Hepatocyte (in vitro differentiated cells): ENCODE measurements around the gene CEP85. TPM values are rescaled to one million over a fixed set of nuclear protein-coding genes. Genes with fewer than 3 reads are reported as not detected.

Experiments used
- DNase-seq: peaks from one replicate; pipeline ENCODE4 v3.0.0-alpha.2; 2016; ENCODE audit warnings: low spot score
- H2AFZ ChIP-seq: fragments of 200-600 bp; sonication (generic); 2 replicates; pipeline ENCODE4 v1.6.0; 2016; ENCODE audit warnings: antibody characterized with exemption, mild to moderate bottlenecking
- H3K27ac ChIP-seq: fragments of 200-600 bp; sonication (generic); 2 replicates; pipeline ENCODE4 v1.5.1; 2016; ENCODE audit warnings: mild to moderate bottlenecking
- H3K27me3 ChIP-seq: fragments of 200-600 bp; sonication (generic); 2 replicates; pipeline ENCODE4 v1.6.1; 2016
- H3K36me3 ChIP-seq: fragments of 200-600 bp; sonication (generic); replicated peaks from 2 replicates; pipeline ENCODE4 v1.5.1; 2016; ENCODE audit warnings: low read depth; ENCODE audit not compliant: insufficient read depth
- H3K4me1 ChIP-seq: fragments of 200-600 bp; sonication (generic); 2 replicates; pipeline ENCODE4 v1.5.1; 2016; ENCODE audit warnings: mild to moderate bottlenecking, moderate library complexity; ENCODE audit not compliant: insufficient read depth
- H3K4me2 ChIP-seq: fragments of 200-600 bp; sonication (generic); 2 replicates; pipeline ENCODE4 v1.6.0; 2016
- H3K4me3 ChIP-seq: fragments of 200-600 bp; sonication (generic); 2 replicates; pipeline ENCODE4 v1.5.1; 2016; ENCODE audit warnings: mild to moderate bottlenecking
- H3K79me2 ChIP-seq: fragments of 200-600 bp; sonication (generic); 2 replicates; pipeline ENCODE4 v1.6.0; 2017; ENCODE audit warnings: mild to moderate bottlenecking
- H3K9me2 ChIP-seq: fragments of 200-600 bp; sonication (generic); replicated peaks from 2 replicates; pipeline ENCODE4 v1.6.0; 2017; ENCODE audit warnings: mild to moderate bottlenecking; ENCODE audit not compliant: insufficient read depth
- H3K9me3 ChIP-seq: fragments of 200-600 bp; sonication (generic); 2 replicates; pipeline ENCODE4 v1.5.1; 2016; ENCODE audit warnings: low read depth, mild to moderate bottlenecking
- H4K20me1 ChIP-seq: fragments of 200-600 bp; sonication (generic); 2 replicates; pipeline ENCODE4 v1.6.0; 2016; ENCODE audit warnings: mild to moderate bottlenecking; ENCODE audit not compliant: insufficient read depth, poor library complexity, severe bottlenecking
- EZH2 ChIP-seq: fragments of 200-600 bp; sonication (generic); IDR thresholded peaks from 2 replicates; pipeline ENCODE4 v1.6.1; 2016; ENCODE audit warnings: antibody characterized with exemption, mild to moderate bottlenecking, borderline replicate concordance
- EZH2phosphoT487 ChIP-seq: fragments of 200-600 bp; sonication (generic); IDR thresholded peaks from one replicate; pipeline ENCODE4 v1.6.1; 2018; ENCODE audit warnings: antibody characterized with exemption, mild to moderate bottlenecking, low read depth, moderate library complexity; ENCODE audit not compliant: unreplicated experiment, severe bottlenecking
- WGBS: methylation state at CpG from one replicate; pipeline ENCODE4 v1.1.6; 2016; ENCODE audit warnings: low lambda C conversion rate; ENCODE audit errors: missing lambda C conversion rate; 5-methylcytosine and 5-hydroxymethylcytosine counted together
- polyA plus RNA-seq: library from polyadenylated mRNA; unstranded; fragments of >200 nt; fragmentation: Nextera tagmentation; extraction: Ambion mirVana; gene quantifications from 2 replicates; pipeline ENCODE4 v1.2.1, GENCODE V29; 2016
- total RNA-seq: library from RNA; depleted of rRNA; stranded (reverse); fragments of >200 nt; gene quantifications from 2 replicates; pipeline ENCODE4 v1.2.3, GENCODE V29; 2014
- TF ChIP-seq, protein P1 (sequence below): fragments of 200-600 bp; sonication (generic); IDR thresholded peaks from 2 replicates; pipeline ENCODE4 v1.5.1; 2016; ENCODE audit warnings: antibody characterized with exemption, mild to moderate bottlenecking; ENCODE audit not compliant: poor library complexity

CEP85 gene
- total and polyA plus RNA-seq, 2 experiments from 2014 or later = 12.4 to 14.6 TPM

DNA sequence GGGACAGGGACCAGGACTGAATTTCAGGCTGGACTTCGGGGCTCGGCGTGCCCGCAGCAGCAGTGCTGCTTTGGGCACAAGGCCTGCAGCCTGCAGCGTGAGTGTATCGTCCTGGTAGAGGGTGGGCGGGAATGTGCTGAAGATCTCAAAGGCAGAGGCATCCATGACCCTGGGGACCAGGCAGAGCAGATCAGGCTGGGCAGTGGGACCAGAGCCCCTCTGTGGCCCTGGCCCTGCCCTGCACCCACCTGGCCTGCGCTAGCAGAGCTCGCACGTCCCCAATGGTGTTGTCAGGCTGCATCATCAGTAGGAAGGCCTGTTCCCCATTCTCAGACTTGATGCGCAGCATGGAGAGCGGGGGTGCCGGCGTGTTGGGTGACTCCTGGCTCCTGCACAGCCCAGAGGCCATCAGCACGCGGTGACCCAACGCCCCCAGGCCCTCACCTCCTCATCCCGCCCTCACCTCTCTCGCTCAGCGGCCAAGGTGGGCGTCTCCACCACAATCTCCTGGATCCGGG lies 48.5 kb downstream of the CEP85 start:
- 87% methylated on average over 15 of the region's 22 CpGs for WGBS
- H3K4me1 ChIP-seq = peaks cover 44% of the 10 kb centered on the region
- no peaks in the 10 kb centered on the region for H3K9me2 ChIP-seq
- H3K4me2 ChIP-seq = peak overlapping the region; percentile 93
- H4K20me1 ChIP-seq = no peaks in the 10 kb centered on the region
- H3K27me3 ChIP-seq = no peaks in the 10 kb centered on the region
- peaks cover 19% of the 10 kb centered on the region for H3K79me2 ChIP-seq
- TF ChIP-seq, protein P1, sequence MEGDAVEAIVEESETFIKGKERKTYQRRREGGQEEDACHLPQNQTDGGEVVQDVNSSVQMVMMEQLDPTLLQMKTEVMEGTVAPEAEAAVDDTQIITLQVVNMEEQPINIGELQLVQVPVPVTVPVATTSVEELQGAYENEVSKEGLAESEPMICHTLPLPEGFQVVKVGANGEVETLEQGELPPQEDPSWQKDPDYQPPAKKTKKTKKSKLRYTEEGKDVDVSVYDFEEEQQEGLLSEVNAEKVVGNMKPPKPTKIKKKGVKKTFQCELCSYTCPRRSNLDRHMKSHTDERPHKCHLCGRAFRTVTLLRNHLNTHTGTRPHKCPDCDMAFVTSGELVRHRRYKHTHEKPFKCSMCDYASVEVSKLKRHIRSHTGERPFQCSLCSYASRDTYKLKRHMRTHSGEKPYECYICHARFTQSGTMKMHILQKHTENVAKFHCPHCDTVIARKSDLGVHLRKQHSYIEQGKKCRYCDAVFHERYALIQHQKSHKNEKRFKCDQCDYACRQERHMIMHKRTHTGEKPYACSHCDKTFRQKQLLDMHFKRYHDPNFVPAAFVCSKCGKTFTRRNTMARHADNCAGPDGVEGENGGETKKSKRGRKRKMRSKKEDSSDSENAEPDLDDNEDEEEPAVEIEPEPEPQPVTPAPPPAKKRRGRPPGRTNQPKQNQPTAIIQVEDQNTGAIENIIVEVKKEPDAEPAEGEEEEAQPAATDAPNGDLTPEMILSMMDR = no peak
- TF ChIP-seq EZH2phosphoT487 (no peak), EZH2 (no peak)
- H3K36me3 ChIP-seq = no peaks in the 10 kb centered on the region
- H3K27ac ChIP-seq = peak overlapping the region; percentile 94
- no peak for DNase-seq
- H2AFZ ChIP-seq = no peak overlapping the region
- H3K4me3 ChIP-seq = no peak overlapping the region
- no peaks in the 10 kb centered on the region for H3K9me3 ChIP-seq

DNA sequence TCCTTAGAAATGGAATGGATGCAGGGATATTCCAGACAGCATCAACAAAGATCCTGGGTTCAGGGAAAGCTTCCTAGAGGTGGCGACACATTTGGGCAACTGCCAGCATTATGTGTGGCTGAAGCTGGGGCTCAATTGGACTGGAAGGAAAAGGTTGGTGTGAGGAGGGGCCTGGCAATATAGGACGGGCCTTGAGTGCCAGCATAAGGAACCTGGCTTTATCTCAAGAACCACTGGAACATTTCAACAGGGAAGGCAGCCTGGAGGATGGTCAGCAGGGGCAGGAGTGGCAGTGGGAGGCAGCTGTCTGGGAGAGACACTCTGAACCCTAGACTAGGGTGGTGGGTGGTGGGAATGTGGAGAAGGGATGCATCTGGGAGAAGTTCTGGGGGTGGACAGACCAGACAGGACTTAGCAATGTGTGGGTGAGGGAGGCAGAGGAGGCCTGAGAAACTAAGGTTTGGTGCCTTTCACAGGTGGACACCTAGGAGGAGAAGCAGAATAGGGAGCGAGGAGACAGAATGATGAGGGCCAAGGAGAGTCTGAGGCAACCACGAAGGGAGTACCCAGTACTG lies 49.4 kb downstream of the CEP85 start:
- DNase-seq = no peak
- H3K27me3 ChIP-seq = no peaks in the 10 kb centered on the region
- no peak overlapping the region for H2AFZ ChIP-seq
- H3K4me3 ChIP-seq = no peak overlapping the region
- TF ChIP-seq, protein P1 = no peak
- no peak for TF ChIP-seq EZH2
- TF ChIP-seq EZH2phosphoT487 = no peak
- WGBS = 90% methylated on average over 4 of the region's 4 CpGs
- no peaks in the 10 kb centered on the region for H3K36me3 ChIP-seq
- peaks cover 19% of the 10 kb centered on the region for H3K79me2 ChIP-seq
- no peaks in the 10 kb centered on the region for H3K9me3 ChIP-seq
- H3K9me2 ChIP-seq = no peaks in the 10 kb centered on the region
- H4K20me1 ChIP-seq = no peaks in the 10 kb centered on the region
- no peak overlapping the region for H3K27ac ChIP-seq
- H3K4me2 ChIP-seq = no peak overlapping the region
- peaks cover 35% of the 10 kb centered on the region for H3K4me1 ChIP-seq

DNA sequence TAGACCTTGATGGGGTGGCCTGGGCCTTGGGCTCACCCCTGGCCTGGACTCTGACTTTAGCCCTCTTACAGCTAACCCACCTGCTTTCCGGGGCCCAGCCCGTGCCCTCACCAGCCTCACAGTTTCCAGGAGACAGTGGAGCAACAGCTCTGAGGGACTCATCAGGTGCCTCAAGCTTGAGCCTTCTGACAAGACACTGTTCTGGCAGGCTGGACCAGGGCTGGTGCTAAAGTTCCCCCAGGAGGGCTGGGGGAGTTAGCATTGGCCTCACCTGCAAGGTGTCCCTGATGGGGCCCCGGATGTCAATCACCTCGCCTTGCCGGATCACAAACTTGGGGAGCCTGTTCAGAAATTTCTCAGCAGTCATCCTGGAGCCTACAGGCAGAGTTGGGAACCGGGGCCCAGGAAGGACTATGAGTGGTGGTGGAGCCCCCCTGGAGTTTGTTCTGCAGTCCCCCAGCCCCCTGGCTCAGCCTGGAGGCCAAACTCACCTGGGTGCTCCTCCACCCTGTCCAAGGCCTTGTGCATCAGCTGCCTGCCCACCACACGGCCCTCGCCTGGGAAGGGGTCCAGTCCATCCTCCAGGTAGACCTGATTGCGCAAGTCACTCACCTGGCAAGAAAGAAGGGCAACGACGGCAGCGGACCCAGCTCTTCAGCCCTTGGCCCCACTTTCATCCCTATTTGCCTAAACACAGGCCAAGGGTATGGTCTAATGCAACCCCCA lies 50.0 kb downstream of the CEP85 start:
- Histone ChIP-seq H3K9me3 (no peaks in the 10 kb centered on the region), H2AFZ (no peak overlapping the region), H3K79me2 (peaks cover 18% of the 10 kb centered on the region), H3K36me3 (no peaks in the 10 kb centered on the region), H3K9me2 (no peaks in the 10 kb centered on the region), H3K4me1 (peaks cover 28% of the 10 kb centered on the region), H3K27me3 (no peaks in the 10 kb centered on the region), H3K27ac (peak overlapping the region; percentile 63), H4K20me1 (no peaks in the 10 kb centered on the region), H3K4me3 (no peak overlapping the region), H3K4me2 (peak overlapping the region; percentile 29)
- TF ChIP-seq EZH2phosphoT487 (no peak), EZH2 (no peak)
- TF ChIP-seq, protein P1 = no peak
- 96% methylated on average over 12 of the region's 12 CpGs for WGBS
- DNase-seq = no peak
